Measurements from ENCODE around the gene NFATC1. TPM values are rescaled to one million over a fixed set of nuclear protein-coding genes. Genes with fewer than 3 reads are reported as not detected.

NFATC1 gene
- total and polyA plus RNA-seq, 5 donors: 14.7 to 25.3 (median 20.3) TPM

DNA sequence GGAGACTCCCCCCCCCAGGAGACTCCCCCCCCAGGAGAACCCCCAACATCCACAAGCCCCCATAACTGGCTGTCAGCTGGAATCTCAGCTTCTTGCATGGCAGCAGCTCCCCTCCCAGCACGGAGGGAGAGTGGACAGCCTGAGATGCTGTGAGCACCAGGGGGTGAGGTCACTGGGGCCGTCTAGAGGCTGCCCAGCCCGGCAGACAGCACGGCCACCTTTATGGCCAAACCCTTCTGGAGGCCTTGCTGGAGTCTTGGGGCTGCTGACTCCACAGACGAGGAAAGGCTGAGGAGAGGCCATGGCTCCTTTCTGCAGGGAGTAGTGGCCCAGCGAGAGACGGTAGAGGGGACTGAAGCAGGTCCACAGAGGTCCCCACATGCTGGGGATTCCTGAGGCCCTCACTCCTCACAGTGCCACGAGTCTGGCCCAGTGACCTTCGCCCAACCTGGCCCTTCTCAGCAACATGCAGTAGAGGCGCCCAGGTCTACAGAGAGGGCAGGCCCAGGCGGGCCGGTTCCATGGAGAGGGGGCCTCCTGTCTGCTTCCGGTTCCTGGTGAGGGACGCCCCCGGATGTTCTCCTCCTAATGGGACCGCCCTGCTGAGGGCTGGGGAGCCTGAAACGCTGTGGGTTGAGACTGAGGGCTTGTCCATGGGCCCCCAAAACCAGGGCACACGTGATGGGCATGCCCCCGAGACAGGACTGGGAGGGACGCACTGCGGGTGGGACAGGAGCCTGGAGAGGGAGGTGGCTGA is 161.3 kb downstream of the NFATC1 start:
- no peak for DNase-seq
- 83% methylated on average over 21 of the region's 21 CpGs for WGBS
- H3K4me1 ChIP-seq (ENCODE audit: control insufficient read depth, insufficient read depth, low read length): no peaks in the 10 kb centered on the region
- no peaks in the 10 kb centered on the region for H3K9me3 ChIP-seq (ENCODE audit: control insufficient read depth, low read length)
- intact Hi-C loops (cut with DNase I): no loop called here
- no peak overlapping the region for H3K27ac ChIP-seq (ENCODE audit: low read length)
- H3K4me3 ChIP-seq (ENCODE audit: low read length): no peak overlapping the region
- no peaks in the 10 kb centered on the region for H3K27me3 ChIP-seq (ENCODE audit: control insufficient read depth, insufficient read depth)
- ATAC-seq: peak in 1 of 2 donors; percentile 15

GRCh38 chr18:79558196-79558932 is 162.6 kb downstream of the NFATC1 start:
- ATAC-seq: no peak
- DNase-seq: no peak
- intact Hi-C loops (cut with DNase I): no loop called here
- H3K4me1 ChIP-seq (ENCODE audit: control insufficient read depth, insufficient read depth, low read length): no peaks in the 10 kb centered on the region
- no peaks in the 10 kb centered on the region for H3K27me3 ChIP-seq (ENCODE audit: control insufficient read depth, insufficient read depth)
- H3K9me3 ChIP-seq (ENCODE audit: control insufficient read depth, low read length): no peaks in the 10 kb centered on the region
- H3K27ac ChIP-seq (ENCODE audit: low read length): no peak overlapping the region
- H3K4me3 ChIP-seq (ENCODE audit: low read length): no peak overlapping the region
- WGBS: 90% methylated on average over 25 of the region's 25 CpGs

GRCh38 chr18:79558933-79559416 is 163.2 kb downstream of the NFATC1 start:
- intact Hi-C loops (cut with DNase I): no loop called here
- ATAC-seq: no peak

GRCh38 chr18:79559436-79559835 is 163.7 kb downstream of the NFATC1 start:
- intact Hi-C loops (cut with DNase I): no loop called here
- Histone ChIP-seq H3K4me3 (ENCODE audit: low read length) (no peak overlapping the region), H3K27ac (ENCODE audit: low read length) (no peak overlapping the region), H3K9me3 (ENCODE audit: control insufficient read depth, low read length) (no peaks in the 10 kb centered on the region), H3K4me1 (ENCODE audit: control insufficient read depth, insufficient read depth, low read length) (no peaks in the 10 kb centered on the region), H3K27me3 (ENCODE audit: control insufficient read depth, insufficient read depth) (no peaks in the 10 kb centered on the region)
- ATAC-seq: no peak
- DNase-seq: no peak
- 96% methylated on average over 15 of the region's 15 CpGs for WGBS

More at GRCh38 chr18:79558933-79559416, 163.2 kb downstream of the NFATC1 start:
- Histone ChIP-seq H3K4me3 (ENCODE audit: low read length) (no peak overlapping the region), H3K4me1 (ENCODE audit: control insufficient read depth, insufficient read depth, low read length) (no peaks in the 10 kb centered on the region), H3K9me3 (ENCODE audit: control insufficient read depth, low read length) (no peaks in the 10 kb centered on the region), H3K27ac (ENCODE audit: low read length) (no peak overlapping the region), H3K27me3 (ENCODE audit: control insufficient read depth, insufficient read depth) (no peaks in the 10 kb centered on the region)
- no peak for DNase-seq
- WGBS: 91% methylated on average over 18 of the region's 18 CpGs

DNA sequence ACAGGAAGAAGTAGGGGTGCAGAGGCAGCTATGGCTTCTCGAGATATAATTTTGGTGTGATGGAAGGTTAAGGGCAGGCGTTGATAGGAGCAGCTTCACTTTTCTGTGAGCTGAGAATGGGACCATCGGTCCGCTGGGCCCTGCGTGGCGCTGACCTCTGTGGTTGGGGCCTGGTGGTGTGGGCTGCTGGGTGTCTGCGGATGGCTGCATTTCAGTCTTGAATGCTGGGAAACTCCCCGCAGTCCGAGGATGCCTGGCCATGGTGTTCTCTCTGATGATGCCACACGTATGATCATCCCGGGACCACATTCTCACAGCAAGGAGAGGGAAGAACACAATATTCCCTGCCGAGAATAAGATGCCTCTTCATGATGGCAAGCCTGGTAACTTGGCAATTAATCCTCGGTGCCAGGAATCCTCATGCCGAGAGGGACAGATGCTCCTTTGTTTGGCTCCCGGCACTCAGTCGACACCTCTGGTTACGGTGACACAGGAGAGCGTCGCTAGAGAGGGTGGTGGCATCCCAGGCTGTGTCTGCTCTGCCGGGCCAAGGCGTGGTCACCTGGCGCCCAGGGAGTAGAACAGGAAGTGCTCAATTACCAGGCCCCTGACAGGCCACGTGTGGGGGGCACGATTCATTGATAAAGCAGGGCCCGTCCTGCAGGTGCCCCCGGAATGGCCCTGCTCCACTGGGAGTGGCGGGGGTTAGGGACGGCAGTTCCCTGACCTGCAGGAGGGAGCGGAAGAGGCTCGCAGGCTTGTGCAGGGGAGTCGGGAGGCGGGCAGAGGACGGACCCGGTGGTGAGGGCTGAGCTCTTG is 164.5 kb downstream of the NFATC1 start:
- no peak overlapping the region for H3K27ac ChIP-seq (ENCODE audit: low read length)
- no peak overlapping the region for H3K4me3 ChIP-seq (ENCODE audit: low read length)
- intact Hi-C loops (cut with DNase I): no loop called here
- no peaks in the 10 kb centered on the region for H3K27me3 ChIP-seq (ENCODE audit: control insufficient read depth, insufficient read depth)
- 76% methylated on average over 34 of the region's 34 CpGs for WGBS
- DNase-seq (no peak), ATAC-seq (peak; percentile 70 to 73)
- no peaks in the 10 kb centered on the region for H3K9me3 ChIP-seq (ENCODE audit: control insufficient read depth, low read length)
- H3K4me1 ChIP-seq (ENCODE audit: control insufficient read depth, insufficient read depth, low read length): no peaks in the 10 kb centered on the region

- ATAC-seq: no peak
- no peak for DNase-seq
- H3K27ac ChIP-seq (ENCODE audit: low read length): no peak overlapping the region
Measured at GRCh38 chr18:79560861-79561210, 165.1 kb downstream of the NFATC1 start.

GRCh38 chr18:79563949-79564348 is 168.2 kb downstream of the NFATC1 start:
- DNase-seq (no peak), ATAC-seq (no peak)
- WGBS: 96% methylated on average over 6 of the region's 6 CpGs
- intact Hi-C loops (cut with DNase I): no loop called here
- no peak overlapping the region for H3K27ac ChIP-seq (ENCODE audit: low read length)
- H3K4me1 ChIP-seq (ENCODE audit: control insufficient read depth, insufficient read depth, low read length): no peaks in the 10 kb centered on the region
- no peaks in the 10 kb centered on the region for H3K27me3 ChIP-seq (ENCODE audit: control insufficient read depth, insufficient read depth)
- no peaks in the 10 kb centered on the region for H3K9me3 ChIP-seq (ENCODE audit: control insufficient read depth, low read length)
- H3K4me3 ChIP-seq (ENCODE audit: low read length): no peak overlapping the region

More at GRCh38 chr18:79560861-79561210, 165.1 kb downstream of the NFATC1 start:
- 86% methylated on average over 5 of the region's 5 CpGs for WGBS
- Histone ChIP-seq H3K4me1 (ENCODE audit: control insufficient read depth, insufficient read depth, low read length) (no peaks in the 10 kb centered on the region), H3K4me3 (ENCODE audit: low read length) (no peak overlapping the region), H3K27me3 (ENCODE audit: control insufficient read depth, insufficient read depth) (no peaks in the 10 kb centered on the region), H3K9me3 (ENCODE audit: control insufficient read depth, low read length) (no peaks in the 10 kb centered on the region)
- intact Hi-C loops (cut with DNase I): no loop called here

GRCh38 chr18:79564441-79564840 is 168.7 kb downstream of the NFATC1 start:
- no peak for ATAC-seq
- Histone ChIP-seq H3K9me3 (ENCODE audit: control insufficient read depth, low read length) (no peaks in the 10 kb centered on the region), H3K27me3 (ENCODE audit: control insufficient read depth, insufficient read depth) (no peaks in the 10 kb centered on the region), H3K4me3 (ENCODE audit: low read length) (no peak overlapping the region), H3K27ac (ENCODE audit: low read length) (no peak overlapping the region), H3K4me1 (ENCODE audit: control insufficient read depth, insufficient read depth, low read length) (no peaks in the 10 kb centered on the region)
- WGBS: 88% methylated on average over 6 of the region's 6 CpGs
- DNase-seq: no peak
- intact Hi-C loops (cut with DNase I): no loop called here

DNA sequence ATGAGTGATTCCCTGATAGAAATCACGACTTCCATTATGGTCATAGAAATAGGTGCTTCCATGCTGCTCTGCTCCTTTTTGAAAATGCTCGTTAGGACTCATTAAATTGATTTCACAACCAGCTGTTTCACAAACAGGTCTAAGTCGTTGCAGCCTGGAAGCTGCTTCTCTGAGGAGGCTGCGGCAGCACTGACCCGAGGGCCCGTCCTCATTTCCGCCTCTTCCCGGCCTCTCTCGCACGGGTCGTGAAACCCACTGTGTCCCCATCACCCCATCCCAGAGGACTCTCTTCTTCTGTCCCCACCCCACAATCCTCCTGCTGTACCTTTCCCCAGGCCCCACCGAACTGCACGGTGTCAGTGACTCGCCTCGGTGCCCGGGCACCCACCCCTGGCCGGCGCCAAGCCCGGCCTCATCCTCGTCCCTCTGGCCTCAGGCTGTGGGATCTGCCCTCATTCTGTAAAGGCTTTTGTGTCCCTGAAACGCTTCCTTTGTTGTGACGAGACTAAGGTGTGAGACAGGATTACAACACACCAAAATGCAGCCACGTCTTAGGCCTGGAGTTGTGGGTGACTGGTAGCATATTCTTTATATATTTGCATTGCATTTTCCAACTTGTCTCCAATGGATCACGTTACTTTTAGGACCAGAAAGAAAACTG is 171.2 kb downstream of the NFATC1 start:
- no peaks in the 10 kb centered on the region for H3K9me3 ChIP-seq (ENCODE audit: control insufficient read depth, low read length)
- H3K4me1 ChIP-seq (ENCODE audit: control insufficient read depth, insufficient read depth, low read length): no peaks in the 10 kb centered on the region
- intact Hi-C loops (cut with DNase I): no loop called here
- WGBS: 87% methylated on average over 24 of the region's 24 CpGs
- DNase-seq (peak in 2 of 3 donors; percentile 10 to 48), ATAC-seq (no peak)
- no peak overlapping the region for H3K4me3 ChIP-seq (ENCODE audit: low read length)
- H3K27me3 ChIP-seq (ENCODE audit: control insufficient read depth, insufficient read depth): no peaks in the 10 kb centered on the region
- no peak overlapping the region for H3K27ac ChIP-seq (ENCODE audit: low read length)

GRCh38 chr18:79567481-79568147 is 171.9 kb downstream of the NFATC1 start:
- Histone ChIP-seq H3K9me3 (ENCODE audit: control insufficient read depth, low read length) (no peaks in the 10 kb centered on the region), H3K4me3 (ENCODE audit: low read length) (no peak overlapping the region), H3K27me3 (ENCODE audit: control insufficient read depth, insufficient read depth) (no peaks in the 10 kb centered on the region), H3K4me1 (ENCODE audit: control insufficient read depth, insufficient read depth, low read length) (no peaks in the 10 kb centered on the region), H3K27ac (ENCODE audit: low read length) (no peak overlapping the region)
- ATAC-seq (peak; percentile 90 to 94), DNase-seq (peak; percentile 80 to 88 (median 87))
- 24% methylated on average over 28 of the region's 28 CpGs for WGBS
- intact Hi-C loops (cut with DNase I): no loop called here
